ENCODE results near the gene GCK. TPM values are rescaled to one million over a fixed set of nuclear protein-coding genes. Genes with fewer than 3 reads are reported as not detected.

The GCK gene
- total and polyA plus RNA-seq, 2 of the 13 experiments (the other 11 are each of a cell fraction or from before 2014, with no cell fraction given) = not detected

GRCh38 chr7:44123190-44124003 is 65.8 kb downstream of the GCK start, which contains the start of gene POLD2 (continued):
- TF ChIP-seq SP140L (CRISPR knock-in tag; IDR thresholded peaks at IDR 0.05; ENCODE audit: borderline replicate concordance) (no peak), MYNN (CRISPR knock-in tag; IDR thresholded peaks at IDR 0.05; ENCODE audit: low read depth) (no peak), PCBP2 (optimal IDR thresholded peaks at IDR 0.05; ENCODE audit: low read depth, low read length, poor library complexity, severe bottlenecking) (no peak), MED13 (CRISPR knock-in tag; IDR thresholded peaks at IDR 0.05) (no peak), PITX1 (CRISPR knock-in tag; IDR thresholded peaks at IDR 0.05) (peak; percentile 91), ZNF263 (CRISPR knock-in tag; IDR thresholded peaks at IDR 0.05) (0 out of 2 replicates have a peak, but pooled peaks have one; percentile 20), HMG20A (CRISPR knock-in tag; IDR thresholded peaks at IDR 0.05; ENCODE audit: borderline replicate concordance) (no peak), TRIM22 (IDR thresholded peaks at IDR 0.05) (no peak), LCORL (IDR thresholded peaks at IDR 0.05) (no peak), LCORL (CRISPR knock-in tag; IDR thresholded peaks at IDR 0.05) (peak; percentile 42; the same call in 1 of the 2 replicates), ZNF724P (CRISPR knock-in tag; IDR thresholded peaks at IDR 0.05; ENCODE audit: borderline replicate concordance) (peak; percentile 72; the same call in 1 of the 2 replicates), HMG20B (CRISPR knock-in tag; conservative IDR thresholded peaks at IDR 0.05) (no peak), NFYC (CRISPR knock-in tag; IDR thresholded peaks at IDR 0.05) (peak; percentile 89), SIX4 (CRISPR knock-in tag; IDR thresholded peaks at IDR 0.05) (peak; percentile 23; the same call in 1 of the 2 replicates), KDM5B (CRISPR knock-in tag; IDR thresholded peaks at IDR 0.05; ENCODE audit: borderline replicate concordance) (peak; percentile 94), ONECUT2 (CRISPR knock-in tag; IDR thresholded peaks at IDR 0.05) (no peak), SOX5 (CRISPR knock-in tag; IDR thresholded peaks at IDR 0.05; ENCODE audit: borderline replicate concordance) (no peak), HOXD1 (CRISPR knock-in tag; IDR thresholded peaks at IDR 0.05) (no peak), ZNF230 (CRISPR knock-in tag; IDR thresholded peaks at IDR 0.05) (peak; percentile 94), HDAC1 (CRISPR knock-in tag; IDR thresholded peaks at IDR 0.05) (peak; percentile 87), ZFP37 (CRISPR knock-in tag; IDR thresholded peaks at IDR 0.05; ENCODE audit: borderline replicate concordance) (no peak), ZNF20 (CRISPR knock-in tag; IDR thresholded peaks at IDR 0.05) (no peak), ZBTB7A (CRISPR knock-in tag; IDR thresholded peaks at IDR 0.05) (no peak), KDM3A (CRISPR knock-in tag; IDR thresholded peaks at IDR 0.05; ENCODE audit: low read depth) (no peak), RNF2 (conservative IDR thresholded peaks at IDR 0.05; ENCODE audit: low read depth) (peak; percentile 88), ATF3 (CRISPR knock-in tag; IDR thresholded peaks at IDR 0.05) (peak; percentile 69), HNRNPLL (IDR thresholded peaks at IDR 0.05; ENCODE audit: low read depth, low read length, poor library complexity, severe bottlenecking) (peak; percentile 65), ZBTB25 (CRISPR knock-in tag; IDR thresholded peaks at IDR 0.05) (no peak), HNRNPH1 (optimal IDR thresholded peaks at IDR 0.05; ENCODE audit: low read depth, low read length) (no peak), IRF2 (CRISPR knock-in tag; IDR thresholded peaks at IDR 0.05) (peak; percentile 54), CREM (IDR thresholded peaks at IDR 0.05) (no peak; the same call in 1 of the 2 replicates), CREM (CRISPR knock-in tag; IDR thresholded peaks at IDR 0.05) (no peak), TGIF2 (CRISPR knock-in tag; IDR thresholded peaks at IDR 0.05) (no peak)

Measured in HepG2 (cell line).